ENCODE results near the gene PARD6G.
"Not testable (repeated sequence)": the region's sequence is repeated elsewhere in the genome, so short reads cannot be mapped to it uniquely, and the experiment has no call there.

PARD6G gene

DNA sequence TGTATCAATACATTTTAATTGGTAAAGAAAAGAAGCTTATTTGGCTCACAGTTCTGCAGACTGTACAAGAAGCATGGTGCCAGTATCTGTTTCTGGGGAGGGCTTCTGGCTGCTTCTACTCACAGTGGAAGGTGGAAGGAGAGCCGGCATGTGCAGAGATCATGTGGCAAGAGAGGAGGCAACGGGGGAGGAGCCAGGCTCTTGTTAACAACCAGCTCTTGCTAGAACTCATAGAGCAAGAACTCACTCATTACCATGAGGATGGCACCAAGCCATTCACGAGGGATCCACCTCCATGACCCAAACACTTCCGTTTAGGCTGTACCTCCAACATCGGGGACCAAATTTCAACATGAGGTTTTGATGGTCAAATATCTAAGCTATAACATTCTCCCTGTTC, 7.5 kb downstream of the PARD6G start:
- no peaks in the 10 kb centered on the region for H3K9me3 ChIP-seq (ENCODE audit: control extremely low read depth in 1 of 5, control insufficient read depth in 4 of 5, insufficient read depth in 2 of 5, low read depth in 1 of 5, low read length in 4 of 5)
- H3K36me3 ChIP-seq (ENCODE audit: control insufficient read depth in 4 of 4, insufficient read depth in 4 of 4, low read length in 3 of 4): no peaks in the 10 kb centered on the region
- ChIA-PET CTCF (interaction anchor here (1.0 to 1.5 kb wide), 5 partner anchors 10 to 94 kb away, joined by 3 to 4 read pairs (median 3); no protein-coding TSS in a partner anchor), POLR2A (no interaction called here)
- no peak overlapping the region for H3K27ac ChIP-seq (ENCODE audit: insufficient read depth in 1 of 2, low read depth in 1 of 2, low read length in 2 of 2, poor library complexity in 1 of 2, severe bottlenecking in 2 of 2)
- no peak for DNase-seq
- no peaks in the 10 kb centered on the region for H3K4me1 ChIP-seq (ENCODE audit: control extremely low read depth in 1 of 4, control insufficient read depth in 4 of 4, insufficient read depth in 4 of 4, low read length in 3 of 4)
- WGBS (ENCODE audit: insufficient coverage): 84% methylated on average over 4 of the region's 5 CpGs
- no peak overlapping the region for H3K4me3 ChIP-seq (ENCODE audit: control insufficient read depth in 1 of 7, extremely low read depth in 1 of 7, insufficient read depth in 4 of 7, low read depth in 2 of 7, low read length in 6 of 7)
- peaks cover 0 to 16% (median 8%) of the 10 kb centered on the region in 5 experiments for H3K27me3 ChIP-seq (replicated peaks in 2 of 5; ENCODE audit: control insufficient read depth in 4 of 5, insufficient read depth in 5 of 5, low read length in 4 of 5)

DNA sequence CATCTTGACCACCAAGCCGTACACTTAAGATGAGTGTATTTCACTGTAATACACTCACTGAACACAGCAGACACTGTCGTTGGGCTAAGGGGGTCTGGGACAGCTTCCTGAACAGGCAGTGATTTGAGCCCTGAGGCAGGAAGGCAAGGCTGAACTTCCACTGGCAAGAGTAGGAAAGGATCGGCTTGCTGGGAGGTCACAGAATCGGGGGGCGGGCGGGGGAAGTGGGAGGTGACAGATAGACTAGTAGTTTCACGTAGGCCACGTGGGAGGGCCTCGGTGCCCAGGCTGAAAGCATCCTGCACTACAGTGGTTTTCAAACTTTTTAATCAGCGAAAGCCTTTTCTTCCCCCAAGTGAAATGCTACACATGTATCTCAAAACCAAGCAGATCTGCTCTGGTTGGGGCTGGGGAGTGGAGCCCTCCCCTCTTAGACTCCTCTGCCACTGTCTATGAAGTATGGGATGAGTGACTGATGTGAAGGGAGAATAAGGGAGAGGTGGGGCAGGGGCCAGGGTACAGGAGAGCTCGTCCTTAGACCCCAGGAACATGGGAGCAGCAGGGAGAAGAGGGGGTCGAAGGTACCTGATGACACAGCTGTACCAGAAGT, 8.6 kb downstream of the PARD6G start:
- Histone ChIP-seq H3K4me3 (ENCODE audit: control insufficient read depth in 1 of 7, extremely low read depth in 1 of 7, insufficient read depth in 4 of 7, low read depth in 2 of 7, low read length in 6 of 7) (no peak overlapping the region), H3K27ac (ENCODE audit: insufficient read depth in 1 of 2, low read depth in 1 of 2, low read length in 2 of 2, poor library complexity in 1 of 2, severe bottlenecking in 2 of 2) (no peak overlapping the region), H3K4me1 (ENCODE audit: control extremely low read depth in 1 of 4, control insufficient read depth in 4 of 4, insufficient read depth in 4 of 4, low read length in 3 of 4) (no peaks in the 10 kb centered on the region), H3K9me3 (ENCODE audit: control extremely low read depth in 1 of 5, control insufficient read depth in 4 of 5, insufficient read depth in 2 of 5, low read depth in 1 of 5, low read length in 4 of 5) (no peaks in the 10 kb centered on the region), H3K36me3 (ENCODE audit: control insufficient read depth in 4 of 4, insufficient read depth in 4 of 4, low read length in 3 of 4) (no peaks in the 10 kb centered on the region), H3K27me3 (replicated peaks in 2 of 5; ENCODE audit: control insufficient read depth in 4 of 5, insufficient read depth in 5 of 5, low read length in 4 of 5) (peaks cover 0 to 7% (median under 1%) of the 10 kb centered on the region in 5 experiments)
- WGBS (ENCODE audit: insufficient coverage): 91% methylated on average over 7 of the region's 12 CpGs
- CTCF ChIA-PET: interaction anchor here (1.2 to 1.4 kb wide), 2 partner anchors 9 to 79 kb away, joined by 3 read pairs; no protein-coding TSS in a partner anchor
- POLR2A ChIA-PET: no interaction called here
- DNase-seq: no peak

DNA sequence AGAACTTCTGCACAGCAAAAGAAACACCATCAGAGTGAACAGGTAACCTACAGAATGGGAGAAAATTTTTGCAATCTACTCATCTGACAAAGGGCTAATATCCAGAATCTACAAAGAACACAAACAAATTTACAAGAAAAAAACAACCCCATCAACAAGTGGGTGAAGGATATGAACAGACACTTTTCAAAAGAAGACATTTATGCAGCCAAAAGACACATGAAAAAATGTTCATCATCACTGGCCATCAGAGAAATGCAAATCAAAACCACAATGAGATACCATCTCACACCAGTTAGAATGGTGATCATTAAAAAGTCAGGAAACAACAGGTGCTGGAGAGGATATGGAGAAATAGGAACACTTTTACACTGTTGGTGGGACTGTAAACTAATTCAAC, 9.8 kb downstream of the PARD6G start:
- CTCF ChIA-PET; POLR2A ChIA-PET; H3K4me1 ChIP-seq (ENCODE audit: control extremely low read depth in 1 of 4, control insufficient read depth in 4 of 4, insufficient read depth in 4 of 4, low read length in 3 of 4); H3K4me3 ChIP-seq (ENCODE audit: control insufficient read depth in 1 of 7, extremely low read depth in 1 of 7, insufficient read depth in 4 of 7, low read depth in 2 of 7, low read length in 6 of 7); H3K9me3 ChIP-seq (ENCODE audit: control extremely low read depth in 1 of 5, control insufficient read depth in 4 of 5, insufficient read depth in 2 of 5, low read depth in 1 of 5, low read length in 4 of 5); H3K27ac ChIP-seq (ENCODE audit: insufficient read depth in 1 of 2, low read depth in 1 of 2, low read length in 2 of 2, poor library complexity in 1 of 2, severe bottlenecking in 2 of 2); H3K27me3 ChIP-seq (replicated peaks in 2 of 5; ENCODE audit: control insufficient read depth in 4 of 5, insufficient read depth in 5 of 5, low read length in 4 of 5); H3K36me3 ChIP-seq (ENCODE audit: control insufficient read depth in 4 of 4, insufficient read depth in 4 of 4, low read length in 3 of 4); DNase-seq: not testable (repeated sequence)

DNA sequence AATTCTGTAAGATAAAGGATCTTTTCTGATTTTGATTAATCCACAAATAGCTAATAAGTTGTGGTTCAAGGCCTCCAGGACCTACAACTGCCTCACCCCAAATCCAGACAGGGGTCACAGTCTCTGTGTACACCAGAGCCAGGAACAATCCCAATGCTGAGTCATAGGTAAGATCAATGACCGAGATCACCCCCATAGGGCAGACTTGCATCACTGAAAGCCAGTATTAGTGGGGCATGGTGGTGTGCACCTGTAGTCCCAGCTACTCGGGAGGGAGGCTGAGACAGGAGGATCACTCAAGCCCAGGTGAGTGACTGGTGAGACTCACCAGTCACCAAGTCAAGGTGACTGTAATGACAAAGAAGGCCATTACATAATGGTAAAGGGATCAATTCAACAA, 12.9 kb downstream of the PARD6G start:
- 100% methylated on average over 2 of the region's 2 CpGs for WGBS (ENCODE audit: insufficient coverage)
- CTCF ChIA-PET: no interaction called here
- DNase-seq: no peak
- H3K4me1 ChIP-seq (ENCODE audit: control extremely low read depth in 1 of 4, control insufficient read depth in 4 of 4, insufficient read depth in 4 of 4, low read length in 3 of 4): no peaks in the 10 kb centered on the region
- no peak overlapping the region for H3K4me3 ChIP-seq (ENCODE audit: control insufficient read depth in 1 of 7, extremely low read depth in 1 of 7, insufficient read depth in 4 of 7, low read depth in 2 of 7, low read length in 6 of 7)
- no peak overlapping the region for H3K27ac ChIP-seq (ENCODE audit: insufficient read depth in 1 of 2, low read depth in 1 of 2, low read length in 2 of 2, poor library complexity in 1 of 2, severe bottlenecking in 2 of 2)
- no peaks in the 10 kb centered on the region for H3K36me3 ChIP-seq (ENCODE audit: control insufficient read depth in 4 of 4, insufficient read depth in 4 of 4, low read length in 3 of 4)
- POLR2A ChIA-PET: no interaction called here
- no peaks in the 10 kb centered on the region for H3K9me3 ChIP-seq (ENCODE audit: control extremely low read depth in 1 of 5, control insufficient read depth in 4 of 5, insufficient read depth in 2 of 5, low read depth in 1 of 5, low read length in 4 of 5)
- no peaks in the 10 kb centered on the region for H3K27me3 ChIP-seq (replicated peaks in 2 of 5; ENCODE audit: control insufficient read depth in 4 of 5, insufficient read depth in 5 of 5, low read length in 4 of 5)

DNA sequence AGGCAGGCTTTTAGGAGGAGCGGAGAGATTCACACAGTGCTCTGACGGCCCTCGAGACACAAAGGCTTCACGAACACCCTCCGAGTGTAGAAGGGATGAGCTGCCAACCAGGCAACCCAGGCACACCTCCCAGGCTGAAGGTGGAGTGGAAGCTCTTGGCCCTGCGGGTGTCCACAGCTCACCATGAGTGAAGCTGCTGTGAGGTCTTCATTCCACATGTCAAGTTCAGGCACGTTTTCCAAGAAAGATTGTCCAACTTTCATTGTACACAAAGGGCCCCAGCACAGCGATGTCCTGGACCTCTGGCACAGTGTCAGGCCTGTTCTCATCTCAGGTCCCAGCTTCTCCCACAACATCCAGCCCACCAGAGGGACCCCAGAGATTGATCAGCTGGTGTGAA, 13.4 kb downstream of the PARD6G start:
- Histone ChIP-seq H3K36me3 (ENCODE audit: control insufficient read depth in 4 of 4, insufficient read depth in 4 of 4, low read length in 3 of 4) (no peaks in the 10 kb centered on the region), H3K27me3 (replicated peaks in 2 of 5; ENCODE audit: control insufficient read depth in 4 of 5, insufficient read depth in 5 of 5, low read length in 4 of 5) (no peaks in the 10 kb centered on the region), H3K9me3 (ENCODE audit: control extremely low read depth in 1 of 5, control insufficient read depth in 4 of 5, insufficient read depth in 2 of 5, low read depth in 1 of 5, low read length in 4 of 5) (no peaks in the 10 kb centered on the region), H3K4me1 (ENCODE audit: control extremely low read depth in 1 of 4, control insufficient read depth in 4 of 4, insufficient read depth in 4 of 4, low read length in 3 of 4) (no peaks in the 10 kb centered on the region), H3K27ac (ENCODE audit: insufficient read depth in 1 of 2, low read depth in 1 of 2, low read length in 2 of 2, poor library complexity in 1 of 2, severe bottlenecking in 2 of 2) (no peak overlapping the region), H3K4me3 (ENCODE audit: control insufficient read depth in 1 of 7, extremely low read depth in 1 of 7, insufficient read depth in 4 of 7, low read depth in 2 of 7, low read length in 6 of 7) (no peak overlapping the region)
- DNase-seq: no peak
- WGBS (ENCODE audit: insufficient coverage): 98% methylated on average over 8 of the region's 8 CpGs
- ChIA-PET CTCF (no interaction called here), POLR2A (no interaction called here)

DNA sequence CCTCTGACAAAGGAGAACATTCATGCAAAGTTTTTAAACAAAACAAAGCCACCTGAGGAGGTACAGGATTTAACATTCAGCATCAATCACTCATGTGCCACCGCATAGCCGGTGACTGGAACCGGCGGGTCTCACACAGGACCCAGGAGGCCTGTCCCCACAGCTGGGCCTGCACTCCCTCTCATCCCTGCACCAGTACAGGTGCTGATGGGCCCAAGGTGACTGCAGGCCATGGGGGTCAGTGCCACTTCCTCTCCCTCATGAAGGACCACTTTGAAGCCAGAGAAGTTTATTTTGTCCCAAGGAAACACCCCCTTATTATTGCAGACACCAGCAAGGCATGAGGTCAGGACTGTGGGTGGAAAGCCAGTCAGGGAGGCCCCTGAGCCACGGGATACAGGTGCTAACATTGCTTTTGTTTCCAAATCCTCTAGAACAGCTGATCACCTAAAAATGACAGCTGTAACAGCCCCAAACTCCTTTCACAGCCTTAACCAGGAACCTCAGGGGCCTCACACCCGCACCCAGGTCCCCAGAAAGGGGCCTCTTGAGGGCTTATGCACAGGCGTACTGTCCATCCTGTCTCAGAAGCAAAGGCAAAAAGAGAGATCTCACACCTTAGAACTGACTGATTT, 14.0 kb downstream of the PARD6G start:
- ChIA-PET POLR2A (no interaction called here), CTCF (no interaction called here)
- H3K4me3 ChIP-seq (ENCODE audit: control insufficient read depth in 1 of 7, extremely low read depth in 1 of 7, insufficient read depth in 4 of 7, low read depth in 2 of 7, low read length in 6 of 7): no peak overlapping the region
- no peaks in the 10 kb centered on the region for H3K4me1 ChIP-seq (ENCODE audit: control extremely low read depth in 1 of 4, control insufficient read depth in 4 of 4, insufficient read depth in 4 of 4, low read length in 3 of 4)
- H3K36me3 ChIP-seq (ENCODE audit: control insufficient read depth in 4 of 4, insufficient read depth in 4 of 4, low read length in 3 of 4): no peaks in the 10 kb centered on the region
- no peaks in the 10 kb centered on the region for H3K9me3 ChIP-seq (ENCODE audit: control extremely low read depth in 1 of 5, control insufficient read depth in 4 of 5, insufficient read depth in 2 of 5, low read depth in 1 of 5, low read length in 4 of 5)
- no peak overlapping the region for H3K27ac ChIP-seq (ENCODE audit: insufficient read depth in 1 of 2, low read depth in 1 of 2, low read length in 2 of 2, poor library complexity in 1 of 2, severe bottlenecking in 2 of 2)
- no peak for DNase-seq
- WGBS (ENCODE audit: insufficient coverage): 98% methylated on average over 6 of the region's 7 CpGs
- H3K27me3 ChIP-seq (replicated peaks in 2 of 5; ENCODE audit: control insufficient read depth in 4 of 5, insufficient read depth in 5 of 5, low read length in 4 of 5): no peaks in the 10 kb centered on the region

DNA sequence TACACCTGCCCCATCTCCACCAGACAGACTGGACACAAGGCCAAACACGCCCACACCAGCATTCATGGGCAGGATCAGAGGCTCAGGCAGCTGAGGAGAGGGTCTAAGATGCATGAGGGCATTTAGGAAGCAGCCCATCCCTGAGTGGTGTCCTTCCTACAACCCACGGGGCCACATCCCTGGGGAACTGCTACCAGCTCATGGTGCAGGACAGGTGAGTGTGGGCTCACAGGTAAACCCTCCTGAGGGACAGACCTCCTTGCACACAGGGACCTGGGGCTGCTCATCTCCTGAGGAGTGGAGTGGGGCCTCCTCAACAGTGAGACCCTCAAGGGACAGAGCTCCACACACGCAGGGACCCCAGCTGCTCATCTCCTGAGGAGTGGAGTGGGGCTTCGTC, 14.6 kb downstream of the PARD6G start:
- H3K4me3 ChIP-seq (ENCODE audit: control insufficient read depth in 1 of 7, extremely low read depth in 1 of 7, insufficient read depth in 4 of 7, low read depth in 2 of 7, low read length in 6 of 7): no peak overlapping the region
- no peak overlapping the region for H3K27ac ChIP-seq (ENCODE audit: insufficient read depth in 1 of 2, low read depth in 1 of 2, low read length in 2 of 2, poor library complexity in 1 of 2, severe bottlenecking in 2 of 2)
- POLR2A ChIA-PET: no interaction called here
- CTCF ChIA-PET: no interaction called here
- 100% methylated on average over 2 of the region's 4 CpGs for WGBS (ENCODE audit: insufficient coverage)
- H3K4me1 ChIP-seq (ENCODE audit: control extremely low read depth in 1 of 4, control insufficient read depth in 4 of 4, insufficient read depth in 4 of 4, low read length in 3 of 4): no peaks in the 10 kb centered on the region
- H3K36me3 ChIP-seq (ENCODE audit: control insufficient read depth in 4 of 4, insufficient read depth in 4 of 4, low read length in 3 of 4): no peaks in the 10 kb centered on the region
- no peaks in the 10 kb centered on the region for H3K9me3 ChIP-seq (ENCODE audit: control extremely low read depth in 1 of 5, control insufficient read depth in 4 of 5, insufficient read depth in 2 of 5, low read depth in 1 of 5, low read length in 4 of 5)
- DNase-seq: no peak
- no peaks in the 10 kb centered on the region for H3K27me3 ChIP-seq (replicated peaks in 2 of 5; ENCODE audit: control insufficient read depth in 4 of 5, insufficient read depth in 5 of 5, low read length in 4 of 5)
